NCI-H2107 treated with DMSO at 0.1 percent for 48 hours (cell line): ENCODE measurements around the gene BRD7.

Source experiments
- DNase-seq: peaks from one replicate; lab custom pipeline; 2025; ENCODE audit not compliant: unreplicated experiment; lab: John Stamatoyannopoulos, UW

Gene BRD7

GRCh38 chr16:50390371-50390771, 21.6 kb upstream of the BRD7 start:
- DNase-seq, result no peak

- no peak for DNase-seq
These were observed 21.1 kb upstream of the BRD7 start for GRCh38 chr16:50389900-50390299.

GRCh38 chr16:50388496-50388895, 19.7 kb upstream of the BRD7 start:
- no peak for DNase-seq

- no peak for DNase-seq
These were observed 18.0 kb upstream of the BRD7 start for GRCh38 chr16:50386774-50387173.

GRCh38 chr16:50386139-50386538, 17.4 kb upstream of the BRD7 start:
- DNase-seq, result no peak

- no peak for DNase-seq
These were observed 15.8 kb upstream of the BRD7 start for GRCh38 chr16:50384500-50385135.

GRCh38 chr16:50381679-50382440, 13.1 kb upstream of the BRD7 start:
- DNase-seq, result no peak

GRCh38 chr16:50378417-50378816, 9.6 kb upstream of the BRD7 start:
- DNase-seq, result no peak

- DNase-seq, result no peak
These were observed 8.2 kb upstream of the BRD7 start for GRCh38 chr16:50377001-50377400.

- DNase-seq, result no peak
These were observed 5.0 kb upstream of the BRD7 start for GRCh38 chr16:50373780-50374179.

GRCh38 chr16:50373345-50373701, 4.5 kb upstream of the BRD7 start:
- DNase-seq, result no peak

- peak; percentile 21 for DNase-seq
These were observed 4.0 kb upstream of the BRD7 start for GRCh38 chr16:50372611-50373344.

- no peak for DNase-seq
These were observed 3.3 kb upstream of the BRD7 start for GRCh38 chr16:50371936-50372595.

GRCh38 chr16:50371036-50371716, 2.4 kb upstream of the BRD7 start:
- DNase-seq, result no peak

GRCh38 chr16:50369133-50369804, 481 bp upstream of the BRD7 start:
- DNase-seq, result no peak

GRCh38 chr16:50367777-50368409, 895 bp downstream of the BRD7 start:
- no peak for DNase-seq

- DNase-seq, result no peak
These were observed 2.8 kb downstream of the BRD7 start for GRCh38 chr16:50365791-50366575.

GRCh38 chr16:50363656-50364055, 5.1 kb downstream of the BRD7 start:
- DNase-seq, result no peak

- no peak for DNase-seq
These were observed 8.0 kb downstream of the BRD7 start for GRCh38 chr16:50360779-50361178.
